Measurements from ENCODE around the gene P4HB. TPM values are rescaled to one million over a fixed set of nuclear protein-coding genes. Genes with fewer than 3 reads are reported as not detected.

The P4HB gene
- total RNA-seq, 1 donor from 2014 or later, result 463 TPM

DNA sequence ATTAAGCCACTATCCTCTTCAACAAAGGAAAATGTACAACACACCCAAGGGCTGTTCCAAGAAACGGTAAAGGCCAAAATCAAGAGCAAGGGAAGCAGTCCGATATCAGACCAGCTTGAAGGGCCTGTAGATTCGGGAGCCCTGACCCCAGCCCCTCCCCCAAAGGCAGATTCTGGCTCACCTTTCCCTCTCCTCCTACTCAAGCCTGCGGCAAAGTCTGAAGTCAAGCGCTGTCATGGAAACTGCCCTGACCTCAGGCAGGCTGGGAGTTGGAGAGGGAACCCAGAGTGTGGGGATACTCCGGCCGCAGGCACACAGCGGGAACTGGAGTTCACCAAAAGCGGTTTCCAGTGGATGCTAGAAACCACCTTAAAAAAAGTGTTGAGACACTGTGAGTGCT, 29.3 kb upstream of the P4HB start:
- Histone ChIP-seq H3K9me3 (no peaks in the 10 kb centered on the region), H3K4me1 (peaks cover 35% of the 10 kb centered on the region), H3K4me3 (no peak overlapping the region), H3K27ac (no peak overlapping the region), H3K36me3 (peaks cover 0 to 55% of the 10 kb centered on the region in 2 donors), H3K27me3 (no peaks in the 10 kb centered on the region)
- intact Hi-C loops (cut with DNase I), result no loop called here
- DNase-seq (ENCODE audit: extremely low spot score in 2 of 2), result no peak
- no peak for TF ChIP-seq POLR2A (IDR thresholded peaks at IDR 0.05)
- TF ChIP-seq POLR2AphosphoS5 (IDR thresholded peaks at IDR 0.05; ENCODE audit: insufficient read depth in 1 of 2, low read depth in 1 of 2), result no peak
- TF ChIP-seq, protein P1, sequence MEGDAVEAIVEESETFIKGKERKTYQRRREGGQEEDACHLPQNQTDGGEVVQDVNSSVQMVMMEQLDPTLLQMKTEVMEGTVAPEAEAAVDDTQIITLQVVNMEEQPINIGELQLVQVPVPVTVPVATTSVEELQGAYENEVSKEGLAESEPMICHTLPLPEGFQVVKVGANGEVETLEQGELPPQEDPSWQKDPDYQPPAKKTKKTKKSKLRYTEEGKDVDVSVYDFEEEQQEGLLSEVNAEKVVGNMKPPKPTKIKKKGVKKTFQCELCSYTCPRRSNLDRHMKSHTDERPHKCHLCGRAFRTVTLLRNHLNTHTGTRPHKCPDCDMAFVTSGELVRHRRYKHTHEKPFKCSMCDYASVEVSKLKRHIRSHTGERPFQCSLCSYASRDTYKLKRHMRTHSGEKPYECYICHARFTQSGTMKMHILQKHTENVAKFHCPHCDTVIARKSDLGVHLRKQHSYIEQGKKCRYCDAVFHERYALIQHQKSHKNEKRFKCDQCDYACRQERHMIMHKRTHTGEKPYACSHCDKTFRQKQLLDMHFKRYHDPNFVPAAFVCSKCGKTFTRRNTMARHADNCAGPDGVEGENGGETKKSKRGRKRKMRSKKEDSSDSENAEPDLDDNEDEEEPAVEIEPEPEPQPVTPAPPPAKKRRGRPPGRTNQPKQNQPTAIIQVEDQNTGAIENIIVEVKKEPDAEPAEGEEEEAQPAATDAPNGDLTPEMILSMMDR (IDR thresholded peaks at IDR 0.05), result no peak

DNA sequence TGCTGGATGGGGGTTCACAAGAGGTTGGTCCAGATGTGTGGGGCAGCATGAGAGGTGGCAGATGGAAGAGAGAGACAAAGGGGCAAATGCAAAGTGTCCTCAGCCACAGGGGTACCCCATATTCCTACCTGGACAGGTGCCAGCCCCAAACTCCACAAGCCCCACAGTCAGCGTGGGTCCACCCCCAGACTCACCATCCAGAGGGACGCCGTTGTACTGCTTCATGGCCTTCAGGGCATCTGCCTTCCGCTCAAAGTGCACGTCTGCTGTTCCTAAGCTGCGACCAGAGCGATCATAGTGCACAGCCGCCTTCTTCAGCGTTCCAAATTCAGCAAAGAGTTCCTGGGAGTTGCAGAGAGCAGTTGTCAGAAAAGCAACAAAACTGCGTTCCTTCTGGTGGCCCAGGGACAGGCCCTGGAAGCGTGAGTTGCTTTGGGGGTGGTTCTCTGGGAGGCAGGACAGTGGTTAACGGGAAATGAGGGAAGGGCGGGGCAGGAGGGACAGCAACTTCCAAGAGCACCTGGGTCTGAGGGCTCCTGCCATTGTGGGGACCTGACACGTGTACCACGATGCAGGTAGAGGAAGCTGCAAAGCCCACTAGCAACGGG, 28.8 kb upstream of the P4HB start:
- Histone ChIP-seq H3K27ac (no peak overlapping the region), H3K36me3 (peaks cover 0 to 50% of the 10 kb centered on the region in 2 donors), H3K4me3 (no peak overlapping the region), H3K4me1 (peaks cover 35% of the 10 kb centered on the region), H3K9me3 (no peaks in the 10 kb centered on the region), H3K27me3 (no peaks in the 10 kb centered on the region)
- intact Hi-C loops (cut with DNase I), result no loop called here
- DNase-seq (ENCODE audit: extremely low spot score in 2 of 2), result no peak
- TF ChIP-seq, protein P1 (IDR thresholded peaks at IDR 0.05), result no peak

DNA sequence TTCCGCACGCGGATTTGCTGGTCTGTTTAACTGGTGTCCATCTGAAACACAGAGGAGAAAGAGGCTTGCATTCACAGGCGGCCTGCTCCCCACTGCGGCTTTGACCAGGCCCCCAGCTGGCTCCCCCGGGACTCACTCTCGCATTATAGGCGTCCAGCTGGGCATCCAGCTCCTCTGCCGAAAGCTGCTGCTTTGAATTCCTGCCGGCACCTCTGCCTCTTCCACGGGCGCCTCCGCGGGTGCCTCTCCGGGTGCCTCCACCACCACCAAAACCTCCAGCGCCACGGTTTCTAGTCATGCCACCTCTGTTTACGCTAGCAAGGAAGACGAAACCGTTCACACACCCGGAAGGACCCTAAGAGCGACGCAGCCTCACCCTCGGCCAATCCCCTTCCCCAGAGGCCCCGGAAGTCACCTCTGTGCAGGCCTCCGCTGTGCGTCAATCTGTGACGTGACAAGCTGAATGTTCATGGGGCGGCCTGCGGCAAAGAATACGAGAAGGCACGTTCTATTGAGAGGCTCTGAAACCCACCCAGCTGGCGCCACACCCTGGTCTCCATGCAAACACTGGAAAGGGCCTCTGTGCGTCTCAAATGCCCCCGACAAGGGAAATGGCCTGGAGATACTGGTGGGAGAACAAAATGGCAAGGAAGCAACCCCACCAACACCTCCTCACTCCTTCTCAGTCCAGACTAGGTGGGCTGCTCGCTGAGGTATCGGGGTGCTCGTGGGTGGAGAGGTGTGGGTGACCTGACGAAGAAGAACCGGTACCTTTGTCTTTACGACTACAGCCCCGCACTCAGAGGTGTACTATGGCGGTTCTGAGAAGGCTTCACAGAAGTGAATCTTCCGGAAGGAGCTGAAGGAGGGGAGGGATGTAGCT, 28.0 kb upstream of the P4HB start:
- Histone ChIP-seq H3K27ac (no peak overlapping the region), H3K27me3 (no peaks in the 10 kb centered on the region), H3K36me3 (peaks cover 0 to 47% of the 10 kb centered on the region in 2 donors), H3K9me3 (no peaks in the 10 kb centered on the region), H3K4me3 (no peak overlapping the region), H3K4me1 (peaks cover 31% of the 10 kb centered on the region)
- DNase-seq (ENCODE audit: extremely low spot score in 2 of 2), result no peak
- no peak for TF ChIP-seq POLR2AphosphoS5 (IDR thresholded peaks at IDR 0.05; ENCODE audit: insufficient read depth in 1 of 2, low read depth in 1 of 2)
- TF ChIP-seq, protein P1 (IDR thresholded peaks at IDR 0.05), result no peak
- no peak for TF ChIP-seq POLR2A (IDR thresholded peaks at IDR 0.05)
- intact Hi-C loops (cut with DNase I), result no loop called here

DNA sequence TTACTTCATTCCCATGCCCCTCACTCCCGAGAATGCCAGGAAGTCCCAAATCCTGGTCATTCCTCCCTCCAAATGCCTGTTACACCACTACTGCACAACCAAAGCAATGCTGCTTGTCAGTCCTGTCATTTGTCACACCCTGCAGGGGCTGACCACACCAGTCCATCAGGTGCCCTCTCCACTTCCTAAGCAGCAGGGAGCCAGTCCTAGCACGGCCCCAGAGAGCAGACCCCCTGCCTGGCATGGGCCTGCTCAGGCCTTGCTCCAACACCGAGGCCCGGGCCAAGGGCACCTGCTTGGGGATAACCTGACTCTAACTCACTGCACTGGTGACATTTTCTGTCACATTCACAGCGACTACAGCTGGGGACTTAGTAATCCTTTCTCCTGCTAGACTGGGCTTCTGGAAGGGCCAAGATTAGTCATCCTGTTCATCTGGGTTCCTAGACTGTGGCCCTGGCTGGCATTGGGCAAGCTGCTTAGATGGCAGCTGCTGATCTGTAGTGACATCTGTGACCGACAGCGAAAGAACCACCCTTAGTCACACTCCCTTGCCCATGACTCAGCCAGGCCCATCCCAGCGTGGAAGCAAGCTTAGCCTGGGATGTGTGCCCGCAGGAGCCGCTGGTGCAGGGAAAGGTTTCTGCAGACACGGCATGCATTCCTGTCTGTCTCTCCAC, 25.7 kb upstream of the P4HB start:
- Histone ChIP-seq H3K4me3 (no peak overlapping the region), H3K27ac (no peak overlapping the region), H3K36me3 (peaks cover 0 to 47% of the 10 kb centered on the region in 2 donors), H3K4me1 (peaks cover 17% of the 10 kb centered on the region), H3K27me3 (no peaks in the 10 kb centered on the region), H3K9me3 (no peaks in the 10 kb centered on the region)
- intact Hi-C loops (cut with DNase I), result no loop called here
- peak; percentile 34 to 51 for TF ChIP-seq POLR2AphosphoS5 (IDR thresholded peaks at IDR 0.05; ENCODE audit: insufficient read depth in 1 of 2, low read depth in 1 of 2)
- TF ChIP-seq POLR2A (IDR thresholded peaks at IDR 0.05), result no peak
- TF ChIP-seq, protein P1 (IDR thresholded peaks at IDR 0.05), result no peak
- DNase-seq (ENCODE audit: extremely low spot score in 2 of 2), result no peak

Data from vagina (tissue), 2 donors.